ENCODE data around the gene ADGRV1.

Gene ADGRV1

DNA sequence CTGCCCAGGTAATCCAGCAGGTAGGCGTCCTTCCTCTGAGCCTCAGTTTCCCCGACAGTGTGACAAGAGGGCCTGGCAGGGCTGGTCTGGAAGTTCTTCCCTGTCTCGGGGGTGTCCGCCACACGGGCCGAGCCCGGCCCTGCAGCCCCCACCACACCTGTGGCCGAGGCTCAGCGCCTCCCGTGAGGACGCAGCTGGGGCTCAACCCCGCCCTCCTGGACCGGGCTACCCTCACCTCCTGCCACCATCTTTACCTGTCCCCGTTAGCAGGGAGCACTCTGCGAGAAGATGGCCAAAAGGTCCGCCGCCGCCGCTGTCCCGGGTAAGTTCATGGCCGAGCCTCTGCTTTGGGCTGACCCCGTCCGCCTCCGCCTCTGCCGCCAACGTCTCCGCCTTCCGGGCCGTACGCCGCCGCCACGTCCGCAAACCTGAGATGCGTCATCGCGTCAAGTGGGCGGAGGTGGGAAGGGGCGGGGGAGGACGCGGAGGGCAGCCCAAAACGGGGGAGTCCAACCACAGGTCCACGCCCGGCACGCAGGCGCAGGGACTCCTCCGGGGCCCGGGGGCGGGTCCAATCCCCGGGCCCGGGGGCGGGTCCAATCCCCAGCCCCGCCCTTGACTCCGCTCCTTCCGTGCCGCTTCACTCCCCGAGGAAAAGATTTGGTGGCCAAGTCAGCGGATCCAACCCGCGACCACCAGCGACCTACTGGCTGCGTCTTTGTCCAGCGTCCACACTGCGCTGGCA, 29.2 kb upstream of the ADGRV1 start, which contains the start of gene LYSMD3:
TSS of gene LYSMD3 (minus strand) at position 391 of the 745 bp plus-strand sequence. CDS start 4,295 bp downstream, outside the sequence.
- DNase-seq (ENCODE audit: low read depth), result peak; percentile 98
- H3K4me3 ChIP-seq (replicated peaks; ENCODE audit: low read depth, low read length), result peak within 1 kb of the TSS; percentile 88
- TF ChIP-seq CTCF (IDR thresholded peaks at IDR 0.05; ENCODE audit: low read length, missing control alignments), result no peak

DNA sequence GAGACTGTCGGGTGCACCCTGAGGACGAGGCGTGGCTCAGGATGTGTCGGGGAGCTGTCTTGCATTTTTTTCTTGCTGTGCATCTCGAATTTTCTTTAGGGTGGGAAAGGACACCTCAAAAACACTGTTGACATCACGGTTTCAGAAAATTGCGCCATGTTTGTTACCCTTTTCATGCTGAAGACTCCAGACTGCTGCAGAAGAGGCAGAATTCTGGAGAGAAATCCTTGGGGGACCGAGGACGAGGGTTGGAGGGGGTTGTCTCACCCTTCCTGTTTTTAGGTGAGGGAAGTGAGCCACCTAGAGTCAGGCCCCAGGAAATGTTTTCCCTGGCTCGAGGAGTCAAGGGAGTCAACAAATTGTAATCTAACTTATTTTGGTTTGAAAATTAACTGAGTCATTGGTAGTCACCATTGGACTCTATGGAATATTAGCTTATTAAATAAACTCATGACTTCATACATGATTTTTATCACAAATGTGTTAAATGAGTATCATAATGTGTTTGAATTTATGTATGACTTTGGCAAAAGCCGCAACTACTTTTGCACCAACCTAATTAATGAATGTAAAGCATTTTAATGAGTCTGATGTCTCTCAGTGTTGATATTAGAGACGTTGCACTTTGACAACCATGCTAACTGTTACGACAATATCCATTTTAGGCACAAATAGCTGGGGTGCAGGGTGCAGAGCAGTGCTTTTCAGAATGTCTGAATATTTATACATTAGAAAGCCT, 28.5 kb upstream of the ADGRV1 start:
- peak; percentile 74 for TF ChIP-seq CTCF (IDR thresholded peaks at IDR 0.05; ENCODE audit: low read length, missing control alignments)

DNA sequence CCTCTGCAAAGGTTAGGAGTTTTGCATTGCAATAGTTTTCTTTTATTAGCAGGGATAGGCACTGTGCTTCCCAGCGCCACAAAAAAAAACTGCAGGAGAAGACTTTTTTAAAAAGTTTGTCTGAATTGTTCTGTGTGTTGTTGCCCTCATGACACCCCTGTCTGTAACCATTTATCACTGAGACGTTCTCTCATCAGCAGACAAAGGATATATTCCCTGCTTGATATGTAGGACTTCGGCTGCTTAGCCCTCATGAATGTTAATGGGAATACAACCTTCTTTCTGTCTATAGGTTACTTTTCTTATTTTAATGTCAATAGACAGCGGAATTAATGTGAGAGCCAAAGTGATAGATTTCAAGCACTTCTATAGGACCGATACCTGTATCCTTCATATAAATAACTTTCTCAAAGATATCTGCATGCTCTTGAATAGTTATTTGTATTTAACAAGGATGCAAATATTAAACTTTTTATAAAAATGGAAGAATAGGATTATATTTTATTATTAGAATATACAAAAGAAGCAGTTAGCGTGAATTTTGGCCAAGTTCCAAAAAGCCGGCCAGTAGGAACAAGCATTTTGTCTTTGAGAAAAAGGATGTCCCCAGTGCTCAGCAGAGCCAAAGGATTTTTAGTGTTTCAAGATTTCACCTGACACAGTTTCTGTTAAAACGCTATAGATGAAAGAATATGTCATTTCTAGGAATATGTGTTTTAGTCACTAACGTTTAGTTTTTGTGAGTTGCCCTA, 27.7 kb upstream of the ADGRV1 start:
- TF ChIP-seq CTCF (IDR thresholded peaks at IDR 0.05; ENCODE audit: low read length, missing control alignments), result no peak
- DNase-seq (ENCODE audit: low read depth), result no peak
- H3K4me3 ChIP-seq (replicated peaks; ENCODE audit: low read depth, low read length), result no peak overlapping the region

More for the DNA sequence above, 28.5 kb upstream of the ADGRV1 start:
- peak overlapping the region; percentile 88 for H3K4me3 ChIP-seq (replicated peaks; ENCODE audit: low read depth, low read length)
- peak; percentile 82 for DNase-seq (ENCODE audit: low read depth)

DNA sequence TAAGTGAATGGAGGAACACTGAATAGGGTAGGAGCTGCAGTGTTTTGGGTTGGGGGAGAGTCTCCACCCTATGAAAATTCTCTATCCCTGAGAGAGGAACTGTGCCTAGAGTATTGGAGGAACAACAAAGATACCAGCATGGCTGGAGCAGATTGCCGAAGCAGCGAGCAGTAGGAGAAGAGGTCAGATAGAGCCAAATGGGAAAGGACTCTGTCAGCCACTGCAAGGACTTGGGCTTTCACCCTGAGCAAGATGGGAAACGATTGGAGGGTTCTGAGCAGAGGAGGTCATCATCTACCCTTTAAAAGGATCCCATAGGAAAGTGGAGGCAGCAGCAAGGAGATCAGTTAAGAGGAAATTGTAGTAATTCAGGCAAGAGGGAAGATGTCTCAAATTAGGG, 24.8 kb upstream of the ADGRV1 start:
- no peak for TF ChIP-seq CTCF (IDR thresholded peaks at IDR 0.05; ENCODE audit: low read length, missing control alignments)
- no peak overlapping the region for H3K4me3 ChIP-seq (replicated peaks; ENCODE audit: low read depth, low read length)
- DNase-seq (ENCODE audit: low read depth), result no peak

GRCh38 chr5:90534922-90535321, 23.7 kb upstream of the ADGRV1 start:
- H3K4me3 ChIP-seq (replicated peaks; ENCODE audit: low read depth, low read length), result no peak overlapping the region
- no peak for TF ChIP-seq CTCF (IDR thresholded peaks at IDR 0.05; ENCODE audit: low read length, missing control alignments)
- no peak for DNase-seq (ENCODE audit: low read depth)

- TF ChIP-seq CTCF (IDR thresholded peaks at IDR 0.05; ENCODE audit: low read length, missing control alignments), result no peak
- no peak overlapping the region for H3K4me3 ChIP-seq (replicated peaks; ENCODE audit: low read depth, low read length)
- no peak for DNase-seq (ENCODE audit: low read depth)
Observed at GRCh38 chr5:90542827-90543519, 15.6 kb upstream of the ADGRV1 start.

Measured in fibroblast of pulmonary artery (primary cell).